GM23338 (cell line): ENCODE results near the gene NPPC. TPM values are rescaled to one million over a fixed set of nuclear protein-coding genes. Genes with fewer than 3 reads are reported as not detected.

Experiments
- ATAC-seq: fragments of 200-7000 bp; cut with Tn5 transposase; 3 replicates; pipeline ENCODE4 v1.9.1; 2020
- DNase-seq: peaks from one replicate; pipeline ENCODE4 v3.0.0-alpha.2; 2015; ENCODE audit warnings: low spot score
- H2AFZ ChIP-seq: fragments of 200-600 bp; sonication (generic); 2 replicates; pipeline ENCODE4 v1.8.0; 2016; ENCODE audit warnings: antibody characterized with exemption, mild to moderate bottlenecking, moderate library complexity
- H3F3A ChIP-seq: fragments of 200-600 bp; sonication (generic); replicated peaks from 2 replicates; pipeline ENCODE4 v1.8.0; 2017; ENCODE audit warnings: antibody characterized with exemption, mixed run types, low read depth
- H3K27ac ChIP-seq: fragments of 200-600 bp; sonication (generic); 2 replicates; pipeline ENCODE4 v1.6.1; 2016; ENCODE audit warnings: low read depth
- H3K27me3 ChIP-seq: fragments of 200-600 bp; sonication (generic); 2 replicates; pipeline ENCODE4 v1.8.0; 2016; ENCODE audit warnings: mild to moderate bottlenecking, mixed run types, moderate library complexity; ENCODE audit not compliant: insufficient read depth
- H3K36me3 ChIP-seq: fragments of 200-600 bp; sonication (generic); 2 replicates; pipeline ENCODE4 v1.8.0; 2016; ENCODE audit warnings: mild to moderate bottlenecking; ENCODE audit not compliant: insufficient read depth
- H3K4me1 ChIP-seq: fragments of 200-600 bp; sonication (generic); 2 replicates; pipeline ENCODE4 v1.8.0; 2016; ENCODE audit warnings: mild to moderate bottlenecking, moderate library complexity; ENCODE audit not compliant: insufficient read depth
- H3K4me2 ChIP-seq: fragments of 200-600 bp; sonication (generic); 2 replicates; pipeline ENCODE4 v1.7.1; 2017; ENCODE audit warnings: mixed run types
- H3K4me3 ChIP-seq: fragments of 200-600 bp; sonication (generic); 2 replicates; pipeline ENCODE4 v1.6.1; 2016; ENCODE audit warnings: mixed run types
- H3K79me2 ChIP-seq: fragments of 200-600 bp; sonication (generic); replicated peaks from 2 replicates; pipeline ENCODE4 v1.8.0; 2017; ENCODE audit warnings: mild to moderate bottlenecking; ENCODE audit not compliant: insufficient read depth
- H3K9me2 ChIP-seq: fragments of 200-600 bp; sonication (generic); 2 replicates; pipeline ENCODE4 v1.8.0; 2017; ENCODE audit not compliant: insufficient read depth
- H4K20me1 ChIP-seq: fragments of 200-600 bp; sonication (generic); replicated peaks from 2 replicates; pipeline ENCODE4 v1.8.0; 2017; ENCODE audit warnings: mild to moderate bottlenecking; ENCODE audit not compliant: insufficient read depth
- H3K27ac Mint-ChIP-seq: 2 replicates; pipeline ENCODE4 v1.8.0; 2020; ENCODE audit warnings: inconsistent platforms, mild to moderate bottlenecking, moderate library complexity, mixed read lengths
- H3K27me3 Mint-ChIP-seq: 3 replicates; pipeline ENCODE4 v1.8.0; 2022; ENCODE audit warnings: low read depth, mild to moderate bottlenecking, moderate library complexity, mixed read lengths, inconsistent platforms; ENCODE audit not compliant: insufficient read depth, poor library complexity
- H3K36me3 Mint-ChIP-seq: 3 replicates; pipeline ENCODE4 v1.8.0; 2021; ENCODE audit warnings: low read depth, mild to moderate bottlenecking, inconsistent platforms, moderate library complexity, mixed read lengths
- H3K4me1 Mint-ChIP-seq: 3 replicates; pipeline ENCODE4 v1.8.0; 2020; ENCODE audit warnings: mild to moderate bottlenecking, inconsistent platforms, mixed read lengths
- H3K4me3 Mint-ChIP-seq: 3 replicates; pipeline ENCODE4 v1.8.0; 2021; ENCODE audit warnings: moderate library complexity, mild to moderate bottlenecking, inconsistent platforms, mixed read lengths
- H3K9me3 Mint-ChIP-seq: 3 replicates; pipeline ENCODE4 v1.8.0; 2020; ENCODE audit warnings: moderate library complexity, mild to moderate bottlenecking, inconsistent platforms, mixed read lengths
- CREB1 ChIP-seq: fragments of 250-450 bp; sonication (Bioruptor Pico); IDR thresholded peaks from 2 replicates; pipeline ENCODE4 v1.5.0; 2020; ENCODE audit warnings: low read depth, mild to moderate bottlenecking, moderate library complexity
- CTCF ChIP-seq, 2 experiments: fragments of 200-600 bp in 1 of 2; sonication (generic) in 1 of 2; conservative IDR thresholded peaks; 2 replicates each; pipeline versions ENCODE4 v1.5.1 to v1.6.1; 2016 to 2017; ENCODE audit warnings: antibody characterized with exemption in 2 of 2, low read depth in 2 of 2, mild to moderate bottlenecking in 2 of 2, moderate library complexity in 1 of 2
- EZH2phosphoT487 ChIP-seq: fragments of 200-600 bp; sonication (generic); IDR thresholded peaks from one replicate; pipeline ENCODE4 v1.8.1; 2018; ENCODE audit warnings: antibody characterized with exemption; ENCODE audit not compliant: unreplicated experiment
- JUNB ChIP-seq: IDR thresholded peaks from one replicate; pipeline ENCODE4 v1.6.1; 2016; ENCODE audit warnings: antibody characterized with exemption; ENCODE audit not compliant: unreplicated experiment
- REST ChIP-seq: IDR thresholded peaks from one replicate; pipeline ENCODE4 v1.6.1; 2018; ENCODE audit warnings: antibody characterized with exemption; ENCODE audit not compliant: unreplicated experiment
- STAT1 ChIP-seq: IDR thresholded peaks from one replicate; pipeline ENCODE4 v1.6.1; 2016; ENCODE audit warnings: antibody characterized with exemption; ENCODE audit not compliant: unreplicated experiment
- ZNF114 ChIP-seq: fragments of 250-450 bp; sonication (Bioruptor Pico); IDR thresholded peaks from 2 replicates; pipeline ENCODE4 v1.5.0; 2020; ENCODE audit warnings: mild to moderate bottlenecking, moderate library complexity
- polyA plus RNA-seq: library from polyadenylated mRNA; unstranded; fragments of >200 nt; fragmentation: Nextera tagmentation; extraction: Ambion mirVana; gene quantifications from 2 replicates; pipeline ENCODE4 v1.2.1, GENCODE V29; 2016
- total RNA-seq: library from RNA; depleted of rRNA; stranded (reverse); fragments of >200 nt; shearing (Covaris generic); gene quantifications from 2 replicates; pipeline ENCODE4 v1.2.3, GENCODE V29; 2014

Gene NPPC
- total and polyA plus RNA-seq, 2 experiments from 2014 or later = 2.2 to 6.3 TPM

GRCh38 chr2:231900972-231901371, 25.2 kb downstream of the NPPC start:
- H3K27me3 ChIP-seq = no peaks in the 10 kb centered on the region
- TF ChIP-seq JUNB = no peak
- peak in 1 of 2 experiments; percentile 54; a peak in 3 of 4 replicates for TF ChIP-seq CTCF (conservative IDR thresholded peaks at IDR 0.05; ENCODE audit: low read depth in 2 of 2)
- TF ChIP-seq CREB1 (CRISPR knock-in tag) = 0 out of 2 replicates have a peak, but pooled peaks have one; percentile 25
- no peak for TF ChIP-seq REST
- TF ChIP-seq EZH2phosphoT487 = no peak
- TF ChIP-seq STAT1 = no peak
- no peak for TF ChIP-seq ZNF114 (CRISPR knock-in tag)
- H3F3A ChIP-seq = no peaks in the 10 kb centered on the region
- H3K36me3 ChIP-seq = no peaks in the 10 kb centered on the region
- Mint-ChIP-seq H3K9me3 (no peaks in the 10 kb centered on the region), H3K27me3 (peaks cover 5% of the 10 kb centered on the region), H3K36me3 (no peaks in the 10 kb centered on the region), H3K27ac (no peak overlapping the region), H3K4me3 (no peak overlapping the region; the same call in 2 of the 3 replicates), H3K4me1 (peaks cover 4% of the 10 kb centered on the region; the same call in 2 of the 3 replicates)
- H3K9me2 ChIP-seq = no peaks in the 10 kb centered on the region
- H3K4me3 ChIP-seq = peak overlapping the region; percentile 43; the same call in 1 of the 2 replicates
- no peaks in the 10 kb centered on the region for H4K20me1 ChIP-seq
- ATAC-seq = peak; percentile 88
- DNase-seq = peak; percentile 69
- no peaks in the 10 kb centered on the region for H3K79me2 ChIP-seq
- no peaks in the 10 kb centered on the region for H3K4me1 ChIP-seq
- H3K27ac ChIP-seq = no peak overlapping the region
- peak overlapping the region; percentile 75 for H3K4me2 ChIP-seq
- H2AFZ ChIP-seq = peak overlapping the region; percentile 97

GRCh38 chr2:231900486-231900942, 25.7 kb downstream of the NPPC start:
- no peaks in the 10 kb centered on the region for H3K79me2 ChIP-seq
- Mint-ChIP-seq H3K27ac (0 out of 2 replicates have a peak overlapping the region, but pooled peaks have one; percentile 59), H3K4me3 (peak overlapping the region; percentile 57; the same call in 2 of the 3 replicates), H3K4me1 (peaks cover 4% of the 10 kb centered on the region; the same call in 2 of the 3 replicates), H3K27me3 (peaks cover 1% of the 10 kb centered on the region), H3K36me3 (no peaks in the 10 kb centered on the region), H3K9me3 (no peaks in the 10 kb centered on the region)
- H3F3A ChIP-seq = no peaks in the 10 kb centered on the region
- ATAC-seq = peak; percentile 96
- H3K36me3 ChIP-seq = no peaks in the 10 kb centered on the region
- peak; percentile 94 for DNase-seq
- H3K27ac ChIP-seq = no peak overlapping the region
- peak overlapping the region; percentile 97 for H2AFZ ChIP-seq
- no peaks in the 10 kb centered on the region for H3K4me1 ChIP-seq
- H3K27me3 ChIP-seq = no peaks in the 10 kb centered on the region
- H3K9me2 ChIP-seq = no peaks in the 10 kb centered on the region
- H3K4me3 ChIP-seq = peak overlapping the region; percentile 43; the same call in 1 of the 2 replicates
- H3K4me2 ChIP-seq = peak overlapping the region; percentile 75
- TF ChIP-seq ZNF114 (CRISPR knock-in tag) = no peak
- TF ChIP-seq CTCF (conservative IDR thresholded peaks at IDR 0.05; ENCODE audit: low read depth in 2 of 2) = peak; percentile 81 to 99
- peak; percentile 45; the same call in 1 of the 2 replicates for TF ChIP-seq CREB1 (CRISPR knock-in tag)
- no peaks in the 10 kb centered on the region for H4K20me1 ChIP-seq
